ENCODE data around the gene PRM1. TPM values are rescaled to one million over a fixed set of nuclear protein-coding genes. Genes with fewer than 3 reads are reported as not detected.

The PRM1 gene
- total RNA-seq, 1 donor from 2014 or later = not detected

- DNase-seq (ENCODE audit: low read depth) = no peak
- TF ChIP-seq CTCF (conservative IDR thresholded peaks at IDR 0.05; ENCODE audit: low read depth, low read length) = no peak
- H3K4me3 ChIP-seq (ENCODE audit: low read depth, low read length) = no peak overlapping the region
These were observed 30.2 kb downstream of the PRM1 start for GRCh38 chr16:11250786-11251524.

GRCh38 chr16:11250091-11250785 is 30.9 kb downstream of the PRM1 start:
- no peak overlapping the region for H3K4me3 ChIP-seq (ENCODE audit: low read depth, low read length)
- TF ChIP-seq CTCF (conservative IDR thresholded peaks at IDR 0.05; ENCODE audit: low read depth, low read length) = no peak
- DNase-seq (ENCODE audit: low read depth) = no peak

- no peak for DNase-seq (ENCODE audit: low read depth)
- TF ChIP-seq CTCF (conservative IDR thresholded peaks at IDR 0.05; ENCODE audit: low read depth, low read length) = no peak
- no peak overlapping the region for H3K4me3 ChIP-seq (ENCODE audit: low read depth, low read length)
These were observed 31.7 kb downstream of the PRM1 start for GRCh38 chr16:11249233-11250061.

- DNase-seq (ENCODE audit: low read depth) = no peak
- no peak for TF ChIP-seq CTCF (conservative IDR thresholded peaks at IDR 0.05; ENCODE audit: low read depth, low read length)
- H3K4me3 ChIP-seq (ENCODE audit: low read depth, low read length) = no peak overlapping the region
These were observed 33.0 kb downstream of the PRM1 start for GRCh38 chr16:11248133-11248532.

- TF ChIP-seq CTCF (conservative IDR thresholded peaks at IDR 0.05; ENCODE audit: low read depth, low read length) = no peak
- no peak overlapping the region for H3K4me3 ChIP-seq (ENCODE audit: low read depth, low read length)
- no peak for DNase-seq (ENCODE audit: low read depth)
These were observed 35.1 kb downstream of the PRM1 start for GRCh38 chr16:11245988-11246387.

- H3K4me3 ChIP-seq (ENCODE audit: low read depth, low read length) = no peak overlapping the region
- DNase-seq (ENCODE audit: low read depth) = no peak
- no peak for TF ChIP-seq CTCF (conservative IDR thresholded peaks at IDR 0.05; ENCODE audit: low read depth, low read length)
These were observed 35.9 kb downstream of the PRM1 start for GRCh38 chr16:11245222-11245737.

Measured in epithelial cell of proximal tubule (primary cell).